ENCODE data around the gene MYO16.

Gene MYO16

GRCh38 chr13:108967371-108967770 is 338.0 kb downstream of the MYO16 start:
- no peak overlapping the region for H3K27ac ChIP-seq
- no peak for TF ChIP-seq CTCF (IDR thresholded peaks at IDR 0.05)
- no peak for TF ChIP-seq ZFX (IDR thresholded peaks at IDR 0.05; ENCODE audit: borderline replicate concordance)

GRCh38 chr13:108968566-108968965 is 339.2 kb downstream of the MYO16 start:
- TF ChIP-seq ZFX (IDR thresholded peaks at IDR 0.05; ENCODE audit: borderline replicate concordance) = no peak
- TF ChIP-seq CTCF (IDR thresholded peaks at IDR 0.05) = no peak

GRCh38 chr13:108974686-108975085 is 345.3 kb downstream of the MYO16 start:
- no peak overlapping the region for H3K27ac ChIP-seq
- no peak for TF ChIP-seq ZFX (IDR thresholded peaks at IDR 0.05; ENCODE audit: borderline replicate concordance)

More at GRCh38 chr13:108968566-108968965, 339.2 kb downstream of the MYO16 start:
- no peak overlapping the region for H3K27ac ChIP-seq

- TF ChIP-seq CTCF (IDR thresholded peaks at IDR 0.05) = no peak
- no peak for TF ChIP-seq ZFX (IDR thresholded peaks at IDR 0.05; ENCODE audit: borderline replicate concordance)
- H3K27ac ChIP-seq = no peak overlapping the region
These were observed 350.8 kb downstream of the MYO16 start for GRCh38 chr13:108980237-108980636.

GRCh38 chr13:108981407-108981806 is 352.0 kb downstream of the MYO16 start:
- TF ChIP-seq CTCF (IDR thresholded peaks at IDR 0.05) (no peak), ZFX (IDR thresholded peaks at IDR 0.05; ENCODE audit: borderline replicate concordance) (no peak)
- no peak overlapping the region for H3K27ac ChIP-seq

GRCh38 chr13:108983273-108983672 is 353.9 kb downstream of the MYO16 start:
- no peak overlapping the region for H3K27ac ChIP-seq
- TF ChIP-seq ZFX (IDR thresholded peaks at IDR 0.05; ENCODE audit: borderline replicate concordance) (no peak), CTCF (IDR thresholded peaks at IDR 0.05) (no peak)

GRCh38 chr13:108984251-108984920 is 355.0 kb downstream of the MYO16 start:
- H3K27ac ChIP-seq = no peak overlapping the region
- TF ChIP-seq CTCF (IDR thresholded peaks at IDR 0.05) = no peak
- TF ChIP-seq ZFX (IDR thresholded peaks at IDR 0.05; ENCODE audit: borderline replicate concordance) = no peak

GRCh38 chr13:108985166-108985565 is 355.8 kb downstream of the MYO16 start:
- H3K27ac ChIP-seq = no peak overlapping the region
- TF ChIP-seq ZFX (IDR thresholded peaks at IDR 0.05; ENCODE audit: borderline replicate concordance) (no peak), CTCF (IDR thresholded peaks at IDR 0.05) (no peak)
